ENCODE data around the gene KLF6. TPM values are rescaled to one million over a fixed set of nuclear protein-coding genes. Genes with fewer than 3 reads are reported as not detected.

Gene KLF6
- total RNA-seq, 1 donor = 37.6 TPM

DNA sequence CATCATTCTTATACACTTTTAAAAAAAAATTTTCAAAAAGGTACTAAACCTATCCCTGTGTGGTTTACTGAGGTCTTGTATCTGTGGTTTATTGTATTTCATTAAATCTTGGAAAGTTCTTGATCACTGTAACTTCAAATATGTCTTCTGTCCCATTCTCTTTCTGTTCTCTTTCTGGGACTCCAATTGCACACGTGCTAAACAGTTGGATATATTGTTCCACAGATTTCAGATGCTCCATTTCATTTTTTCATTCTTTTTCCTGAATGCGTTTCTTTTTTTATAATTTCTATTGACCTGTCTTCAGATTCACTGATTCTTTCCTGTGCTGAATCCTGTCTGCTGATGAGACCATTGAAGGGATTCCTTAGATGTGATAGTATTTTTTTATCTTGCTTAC lies 4.6 kb upstream of the KLF6 start:
- DNase-seq (ENCODE audit: low read depth) = no peak
- no peak overlapping the region for H3K4me3 ChIP-seq (ENCODE audit: low read depth, low read length)
- TF ChIP-seq, protein P1, sequence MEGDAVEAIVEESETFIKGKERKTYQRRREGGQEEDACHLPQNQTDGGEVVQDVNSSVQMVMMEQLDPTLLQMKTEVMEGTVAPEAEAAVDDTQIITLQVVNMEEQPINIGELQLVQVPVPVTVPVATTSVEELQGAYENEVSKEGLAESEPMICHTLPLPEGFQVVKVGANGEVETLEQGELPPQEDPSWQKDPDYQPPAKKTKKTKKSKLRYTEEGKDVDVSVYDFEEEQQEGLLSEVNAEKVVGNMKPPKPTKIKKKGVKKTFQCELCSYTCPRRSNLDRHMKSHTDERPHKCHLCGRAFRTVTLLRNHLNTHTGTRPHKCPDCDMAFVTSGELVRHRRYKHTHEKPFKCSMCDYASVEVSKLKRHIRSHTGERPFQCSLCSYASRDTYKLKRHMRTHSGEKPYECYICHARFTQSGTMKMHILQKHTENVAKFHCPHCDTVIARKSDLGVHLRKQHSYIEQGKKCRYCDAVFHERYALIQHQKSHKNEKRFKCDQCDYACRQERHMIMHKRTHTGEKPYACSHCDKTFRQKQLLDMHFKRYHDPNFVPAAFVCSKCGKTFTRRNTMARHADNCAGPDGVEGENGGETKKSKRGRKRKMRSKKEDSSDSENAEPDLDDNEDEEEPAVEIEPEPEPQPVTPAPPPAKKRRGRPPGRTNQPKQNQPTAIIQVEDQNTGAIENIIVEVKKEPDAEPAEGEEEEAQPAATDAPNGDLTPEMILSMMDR (IDR thresholded peaks at IDR 0.05; ENCODE audit: insufficient read depth, low read depth, low read length) = no peak

DNA sequence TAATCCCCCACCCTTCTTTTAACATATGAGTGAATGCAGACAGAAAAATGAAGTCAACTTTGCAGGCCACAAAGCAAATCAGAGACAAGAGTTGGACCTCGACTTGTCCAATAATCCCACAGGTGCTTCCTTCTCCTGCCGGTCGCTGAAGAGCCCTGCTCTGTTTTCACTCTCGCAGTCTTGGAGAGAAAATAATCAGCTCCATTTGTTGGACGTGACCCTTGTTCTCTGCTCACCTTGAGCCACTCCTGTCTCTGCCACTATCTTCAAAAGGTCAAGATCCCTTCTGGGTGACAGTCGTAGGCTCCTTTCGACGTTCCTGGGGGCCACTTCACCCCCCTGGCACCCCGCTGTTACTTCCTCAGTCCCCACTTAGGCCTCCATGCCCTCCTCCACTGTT lies 2.8 kb upstream of the KLF6 start:
- TF ChIP-seq, protein P1 (IDR thresholded peaks at IDR 0.05; ENCODE audit: insufficient read depth, low read depth, low read length) = no peak
- H3K4me3 ChIP-seq (ENCODE audit: low read depth, low read length) = no peak overlapping the region
- no peak for DNase-seq (ENCODE audit: low read depth)

DNA sequence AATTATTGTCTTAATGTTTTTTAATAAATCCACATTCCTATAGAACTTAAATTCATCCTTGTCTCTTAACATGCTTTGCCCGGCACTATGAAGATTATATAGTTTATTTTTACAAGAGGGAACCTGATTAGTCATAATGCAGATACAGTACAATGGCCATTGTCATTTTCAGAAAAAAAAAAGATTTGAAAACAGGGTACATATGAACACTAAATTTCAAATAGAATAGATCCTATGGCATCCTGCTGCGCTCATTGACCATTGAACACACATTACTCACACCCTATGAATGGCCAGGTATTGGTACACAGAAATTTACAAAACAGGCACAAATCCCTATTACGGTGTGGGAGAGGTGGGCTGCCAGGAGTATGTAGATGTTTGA lies 2.0 kb upstream of the KLF6 start:
- H3K4me3 ChIP-seq (ENCODE audit: low read depth, low read length) = no peak overlapping the region
- TF ChIP-seq, protein P1 (IDR thresholded peaks at IDR 0.05; ENCODE audit: insufficient read depth, low read depth, low read length) = no peak
- DNase-seq (ENCODE audit: low read depth) = no peak

DNA sequence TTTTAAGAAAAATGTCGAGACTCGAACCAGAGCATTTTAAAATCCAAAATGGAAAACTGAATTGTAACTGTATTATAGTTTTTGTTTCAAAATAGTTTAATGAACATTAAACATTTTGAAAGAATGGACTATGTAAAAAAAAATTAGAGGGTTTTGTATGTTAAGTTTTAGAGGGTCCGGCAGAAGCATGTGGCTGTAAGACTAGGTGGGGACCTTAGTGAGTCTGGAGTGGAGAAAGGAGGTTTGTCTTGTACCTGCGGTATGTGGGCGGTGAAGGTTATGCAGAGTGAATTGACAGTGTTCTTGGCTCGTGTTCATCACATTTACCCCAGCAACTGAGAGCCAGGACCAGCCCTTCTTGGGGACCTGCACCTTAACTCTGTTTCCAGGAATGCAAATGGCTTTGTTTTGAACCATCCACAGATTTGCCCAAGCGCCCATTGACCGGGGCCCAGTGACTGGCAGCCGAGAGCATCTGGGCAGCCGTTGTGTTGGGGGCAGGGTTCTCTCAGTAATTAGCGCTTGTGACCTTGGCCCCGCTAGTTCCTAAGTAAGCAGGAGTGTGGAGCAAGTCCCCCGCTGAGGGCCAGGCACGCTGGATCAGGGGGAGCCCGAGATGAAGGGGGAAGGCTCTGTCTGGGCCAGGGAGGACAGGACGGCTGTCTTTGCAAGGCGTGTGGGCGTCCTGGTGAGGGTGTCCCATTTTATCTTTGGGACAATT lies 1.4 kb upstream of the KLF6 start:
- peak overlapping the region; percentile 76 for H3K4me3 ChIP-seq (ENCODE audit: low read depth, low read length)
- no peak for DNase-seq (ENCODE audit: low read depth)
- TF ChIP-seq, protein P1 (IDR thresholded peaks at IDR 0.05; ENCODE audit: insufficient read depth, low read depth, low read length) = no peak

DNA sequence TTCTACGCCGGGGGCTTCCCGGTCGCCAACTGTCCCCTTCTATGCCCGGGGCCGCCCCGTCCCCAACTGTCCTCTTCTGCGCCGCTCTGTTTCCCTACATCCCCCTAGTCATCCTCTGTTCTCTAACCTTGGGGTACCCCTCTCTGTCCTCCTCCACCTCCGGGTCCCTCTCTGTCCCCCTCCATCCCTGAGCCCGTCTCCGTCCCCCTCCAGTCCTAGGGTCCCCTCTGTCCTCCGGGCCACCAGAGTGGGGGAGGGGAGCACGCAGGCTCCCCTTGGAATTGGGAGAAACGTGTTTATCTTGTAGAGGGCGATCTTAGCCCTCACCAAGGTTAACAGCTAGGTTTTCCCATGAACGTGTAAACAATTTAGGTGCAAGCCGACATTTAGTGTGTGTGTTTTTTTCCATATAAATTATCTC lies 852 bp upstream of the KLF6 start:
- DNase-seq (ENCODE audit: low read depth) = peak; percentile 60
- TF ChIP-seq, protein P1 (IDR thresholded peaks at IDR 0.05; ENCODE audit: insufficient read depth, low read depth, low read length) = peak; percentile 6
- H3K4me3 ChIP-seq (ENCODE audit: low read depth, low read length) = peak overlapping the region; percentile 76

DNA sequence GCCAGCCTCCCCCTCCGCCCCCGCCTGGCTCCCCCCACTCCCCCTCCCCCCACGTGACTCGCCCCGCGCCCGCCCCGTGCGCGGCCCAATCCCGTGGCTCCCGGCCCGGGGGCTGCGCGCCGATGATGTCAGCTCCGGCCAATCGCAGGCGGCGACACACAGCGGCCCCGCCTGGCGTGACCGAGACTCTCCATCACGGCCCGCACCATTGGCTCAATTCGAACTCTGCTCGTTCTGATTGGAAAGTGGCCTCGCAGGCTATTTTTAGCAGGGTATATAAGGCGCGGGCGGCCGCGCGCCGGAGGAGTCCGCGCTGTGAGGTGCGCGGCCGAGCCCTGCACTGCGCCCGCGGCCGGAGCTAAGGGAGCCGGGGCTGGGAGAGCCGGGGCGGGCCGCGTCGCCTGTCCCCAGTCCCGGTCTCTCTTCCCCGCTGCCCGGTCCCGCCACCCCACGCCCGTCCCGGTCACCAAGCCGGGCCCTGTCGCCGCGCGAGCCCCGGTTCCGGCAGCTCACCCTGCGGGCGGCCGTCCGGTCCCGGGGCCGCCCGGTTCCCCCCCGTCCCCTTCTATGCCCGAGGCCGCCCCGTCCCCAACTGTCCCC lies 342 bp upstream of the KLF6 start:
- peak; percentile 98 for DNase-seq (ENCODE audit: low read depth)
- peak overlapping the region; percentile 90 for H3K4me3 ChIP-seq (ENCODE audit: low read depth, low read length)
- TF ChIP-seq, protein P1 (IDR thresholded peaks at IDR 0.05; ENCODE audit: insufficient read depth, low read depth, low read length) = no peak
